MG63 (cell line): ENCODE results near the gene UBE2G1. TPM values are rescaled to one million over a fixed set of nuclear protein-coding genes. Genes with fewer than 3 reads are reported as not detected.
A peak's percentile ranks its signal among the peaks of the same experiment; 100 is the strongest.
"Not testable (repeated sequence)": the region's sequence is repeated elsewhere in the genome, so short reads cannot be mapped to it uniquely, and the experiment has no call there.

Experiments used
- DNase-seq: peaks from one replicate; pipeline ENCODE4 v3.0.0-alpha.2; 2020
- H3K27me3 ChIP-seq: fragments of 250-450 bp; sonication (Bioruptor Pico); 2 replicates; pipeline ENCODE4 v1.5.1; 2020; ENCODE audit warnings: mild to moderate bottlenecking, moderate library complexity
- H3K36me3 ChIP-seq: fragments of 250-450 bp; sonication (Bioruptor Pico); 2 replicates; pipeline ENCODE4 v1.5.1; 2020; ENCODE audit warnings: mild to moderate bottlenecking, moderate library complexity
- H3K4me3 ChIP-seq: fragments of 250-450 bp; sonication (Bioruptor Pico); 2 replicates; pipeline ENCODE4 v1.5.1; 2020; ENCODE audit warnings: mild to moderate bottlenecking, moderate library complexity
- H3K9me3 ChIP-seq: fragments of 250-450 bp; sonication (Bioruptor Pico); 2 replicates; pipeline ENCODE4 v1.5.1; 2020; ENCODE audit warnings: mild to moderate bottlenecking, moderate library complexity
- total RNA-seq: library from RNA; depleted of rRNA; stranded (reverse); fragments of >200 nt; shearing (Covaris generic); gene quantifications from 2 replicates; pipeline ENCODE4 v1.2.3, GENCODE V29; 2014; ENCODE audit warnings: low replicate concordance

Gene UBE2G1
- total RNA-seq, 1 experiment from 2014 or later, result 18.9 TPM

DNA sequence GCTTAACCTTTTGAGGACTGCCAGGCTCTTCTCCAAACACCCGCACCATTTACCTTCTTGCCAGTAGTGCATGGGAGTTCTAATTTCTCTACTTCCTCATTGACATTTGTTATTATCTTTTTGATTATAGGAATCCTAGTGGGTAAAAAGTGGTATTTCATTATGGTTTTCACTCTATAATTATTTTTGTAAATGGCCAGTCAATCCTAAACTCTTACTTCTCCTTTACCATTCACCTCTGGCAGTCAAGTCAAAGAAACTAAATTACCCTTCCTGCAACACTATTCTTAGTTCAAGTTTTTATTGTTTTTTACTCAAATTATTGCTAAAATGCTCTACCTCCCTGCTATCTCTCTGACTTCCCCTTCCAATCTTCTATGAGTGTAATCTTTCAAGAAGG lies 72.9 kb downstream of the UBE2G1 start:
- no peak for DNase-seq
- H3K4me3 ChIP-seq, result no peak overlapping the region
- no peaks in the 10 kb centered on the region for H3K9me3 ChIP-seq
- H3K36me3 ChIP-seq, result peaks cover 7% of the 10 kb centered on the region
- H3K27me3 ChIP-seq, result no peaks in the 10 kb centered on the region

- Histone ChIP-seq H3K36me3 (peaks cover 5% of the 10 kb centered on the region; the same call in 1 of the 2 replicates), H3K27me3 (no peaks in the 10 kb centered on the region), H3K4me3 (no peak overlapping the region), H3K9me3 (no peaks in the 10 kb centered on the region)
- DNase-seq, result no peak
Observed at GRCh38 chr17:4287710-4288109, 78.8 kb downstream of the UBE2G1 start.

DNA sequence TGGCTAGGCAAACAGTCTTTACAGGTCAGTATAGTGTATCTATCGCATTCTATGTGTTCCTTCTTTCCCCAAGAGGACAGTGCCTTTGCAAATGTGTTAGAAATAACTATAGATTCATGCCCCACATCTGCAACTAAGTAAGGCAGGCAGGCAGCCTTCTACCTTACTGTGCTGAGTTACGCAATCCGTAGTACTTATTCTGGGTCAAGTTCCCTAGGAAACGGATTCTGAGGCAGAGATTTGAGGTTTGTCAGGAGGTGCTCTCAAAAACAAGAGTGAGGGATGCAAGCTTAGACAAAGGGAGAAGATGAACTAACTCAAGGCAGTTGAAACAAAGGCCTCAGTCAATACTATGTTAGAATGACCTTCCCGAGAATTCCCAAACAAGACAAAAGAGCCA lies 90.0 kb downstream of the UBE2G1 start:
- no peaks in the 10 kb centered on the region for H3K27me3 ChIP-seq
- peaks cover 16% of the 10 kb centered on the region for H3K36me3 ChIP-seq
- no peaks in the 10 kb centered on the region for H3K9me3 ChIP-seq
- DNase-seq, result no peak
- H3K4me3 ChIP-seq, result no peak overlapping the region

- Histone ChIP-seq H3K27me3 (no peaks in the 10 kb centered on the region), H3K4me3 (no peak overlapping the region), H3K9me3 (no peaks in the 10 kb centered on the region), H3K36me3 (peaks cover 20% of the 10 kb centered on the region)
- DNase-seq, result no peak
Observed at GRCh38 chr17:4272972-4273368, 93.5 kb downstream of the UBE2G1 start.

DNA sequence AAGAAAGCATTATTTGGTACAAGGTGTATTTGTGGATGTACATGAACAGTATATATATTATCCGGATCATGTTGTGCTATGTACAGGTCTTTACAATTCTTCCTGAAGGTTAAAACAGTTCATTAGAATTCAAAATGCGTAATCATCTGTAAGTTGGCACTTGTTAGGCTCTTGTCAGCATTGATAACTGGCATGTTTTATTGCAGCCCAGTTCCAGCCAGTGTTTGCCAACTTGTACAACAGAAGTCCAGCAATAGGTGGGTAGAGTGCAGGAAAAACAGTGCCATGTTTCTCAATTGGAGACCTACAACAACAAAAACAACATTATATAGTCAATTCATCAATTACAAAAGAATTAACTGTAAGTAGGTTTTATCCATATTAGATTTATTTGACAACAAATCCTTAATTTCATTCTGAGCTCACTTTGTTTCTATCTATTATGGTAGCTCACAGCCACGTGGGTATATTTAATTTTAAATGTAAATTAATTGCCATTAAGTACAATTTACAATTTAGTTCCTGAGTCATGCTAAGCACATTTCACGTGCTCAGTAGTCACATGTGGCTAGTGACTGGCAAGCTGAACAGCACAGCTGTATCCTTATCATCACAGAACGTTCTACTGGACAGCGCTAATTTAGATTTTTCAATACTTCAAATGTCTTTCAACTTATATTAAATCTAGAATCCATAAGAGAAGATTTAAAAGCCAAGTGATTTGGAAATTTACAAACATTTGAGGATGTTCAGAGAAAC lies 94.1 kb downstream of the UBE2G1 start:
- no peak overlapping the region for H3K4me3 ChIP-seq
- DNase-seq, result no peak

GRCh38 chr17:4270736-4271135 lies 95.7 kb downstream of the UBE2G1 start:
- H3K27me3 ChIP-seq, result no peaks in the 10 kb centered on the region
- no peak overlapping the region for H3K4me3 ChIP-seq
- no peaks in the 10 kb centered on the region for H3K9me3 ChIP-seq
- DNase-seq, result no peak
- peaks cover 18% of the 10 kb centered on the region for H3K36me3 ChIP-seq

More for the DNA sequence above, 94.1 kb downstream of the UBE2G1 start:
- Histone ChIP-seq H3K36me3 (peaks cover 24% of the 10 kb centered on the region), H3K27me3 (no peaks in the 10 kb centered on the region), H3K9me3 (no peaks in the 10 kb centered on the region)

GRCh38 chr17:4269915-4270314 lies 96.6 kb downstream of the UBE2G1 start:
- H3K4me3 ChIP-seq, result no peak overlapping the region
- DNase-seq, result no peak
- peaks cover 18% of the 10 kb centered on the region for H3K36me3 ChIP-seq
- H3K27me3 ChIP-seq, result no peaks in the 10 kb centered on the region
- H3K9me3 ChIP-seq, result no peaks in the 10 kb centered on the region

DNA sequence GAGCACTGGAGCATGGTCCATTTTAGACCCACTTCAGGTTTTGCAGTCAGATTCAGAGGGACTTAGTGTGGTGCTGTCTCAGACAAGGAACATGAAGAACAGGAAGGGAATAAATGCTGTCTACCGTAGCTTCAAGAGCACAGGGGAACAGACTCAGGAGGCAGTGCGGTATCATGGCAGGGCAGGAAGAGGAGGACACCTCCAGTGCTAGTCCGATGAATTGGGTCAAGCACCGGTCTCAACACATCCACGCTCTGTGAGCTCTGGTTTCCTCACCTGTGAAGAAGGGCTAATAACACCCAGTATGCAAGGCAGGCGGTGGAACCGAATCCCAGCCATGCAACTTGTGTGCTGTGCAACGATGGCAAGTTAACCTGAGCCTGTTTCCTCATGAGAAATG lies 99.1 kb downstream of the UBE2G1 start:
- no peaks in the 10 kb centered on the region for H3K27me3 ChIP-seq
- no peak overlapping the region for H3K4me3 ChIP-seq
- DNase-seq, result no peak
- H3K36me3 ChIP-seq, result peaks cover 16% of the 10 kb centered on the region
- H3K9me3 ChIP-seq, result no peaks in the 10 kb centered on the region

DNA sequence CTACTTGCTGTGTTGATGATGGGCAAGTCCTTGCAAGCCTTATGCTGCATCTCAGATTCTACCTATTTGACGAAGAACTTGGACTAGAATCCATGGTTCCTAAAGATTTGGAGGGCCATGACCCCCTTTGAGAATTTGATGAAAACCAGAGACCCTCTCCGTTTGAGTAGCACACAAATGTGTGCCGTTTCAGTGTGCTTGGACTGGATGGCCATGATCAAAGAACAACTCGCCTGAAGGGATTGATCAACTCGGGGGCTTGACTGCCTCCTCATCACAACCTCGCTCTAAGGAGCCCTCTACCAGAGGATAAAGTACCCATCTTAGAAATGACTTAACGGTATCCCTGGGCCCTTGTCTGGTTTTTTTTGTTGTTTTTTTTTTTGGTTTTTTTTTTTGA lies 99.9 kb downstream of the UBE2G1 start:
- peaks cover 13% of the 10 kb centered on the region for H3K36me3 ChIP-seq
- no peaks in the 10 kb centered on the region for H3K9me3 ChIP-seq
- H3K27me3 ChIP-seq, result no peaks in the 10 kb centered on the region
- H3K4me3 ChIP-seq, result no peak overlapping the region
- no peak for DNase-seq

DNA sequence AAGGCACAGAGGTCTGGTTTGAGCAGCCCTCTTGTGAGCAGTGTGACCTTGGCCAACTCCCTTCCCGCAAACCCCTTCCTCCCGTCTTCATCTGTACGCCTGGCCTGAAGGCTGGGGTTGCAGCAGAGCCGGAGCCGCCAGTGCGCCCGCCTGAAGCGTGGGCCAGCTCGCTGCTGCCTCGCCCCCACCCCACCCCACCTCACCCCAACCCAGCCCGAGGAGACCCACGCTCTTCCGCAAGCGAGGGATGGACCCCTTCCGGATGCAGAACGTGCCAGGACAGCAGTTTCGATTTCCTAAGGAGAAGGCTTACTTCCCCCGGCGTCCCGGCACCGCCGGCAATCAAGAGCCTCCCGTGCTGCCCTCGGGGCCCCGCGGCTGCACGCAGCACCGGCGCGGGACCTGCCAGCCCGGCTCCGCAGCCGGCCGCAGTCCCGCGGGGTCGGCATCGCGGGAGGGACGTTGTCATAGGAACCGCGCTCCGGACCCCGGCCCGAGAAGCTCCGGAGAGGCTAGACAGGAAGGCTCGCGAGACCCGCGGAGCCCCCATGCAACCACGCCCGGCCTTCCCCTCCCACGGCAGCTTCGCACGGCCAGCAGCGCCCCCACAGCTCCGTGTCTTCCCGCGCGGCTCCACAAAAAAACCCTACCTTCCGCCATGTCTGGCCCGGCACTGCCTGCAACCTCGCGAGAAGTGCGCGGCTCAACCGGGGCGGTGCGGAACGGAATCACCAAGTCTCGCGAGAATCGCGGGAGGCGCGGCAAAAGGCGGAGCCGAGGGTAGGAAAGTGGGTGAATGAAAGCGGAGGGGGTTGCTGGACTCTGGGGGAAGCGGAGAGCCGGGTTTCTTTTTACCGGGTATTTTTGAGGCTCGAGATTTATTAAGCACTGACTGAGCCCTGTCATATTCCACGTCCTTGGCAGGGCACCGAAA lies 102.9 kb downstream of the UBE2G1 start, which contains the start of gene ANKFY1:
Gene ANKFY1 (minus strand): TSS at position 698 of the 934 bp plus-strand sequence. CDS start 38 bp downstream, at position 660.
- DNase-seq, result peak; percentile 90
- Histone ChIP-seq H3K27me3 (no peaks in the 10 kb centered on the region), H3K9me3 (peaks cover 7% of the 10 kb centered on the region), H3K4me3 (peak within 1 kb of the TSS; percentile 67), H3K36me3 (peaks cover 14% of the 10 kb centered on the region)

GRCh38 chr17:4262703-4263102 lies 103.8 kb downstream of the UBE2G1 start:
- no peak for DNase-seq
- no peaks in the 10 kb centered on the region for H3K27me3 ChIP-seq

DNA sequence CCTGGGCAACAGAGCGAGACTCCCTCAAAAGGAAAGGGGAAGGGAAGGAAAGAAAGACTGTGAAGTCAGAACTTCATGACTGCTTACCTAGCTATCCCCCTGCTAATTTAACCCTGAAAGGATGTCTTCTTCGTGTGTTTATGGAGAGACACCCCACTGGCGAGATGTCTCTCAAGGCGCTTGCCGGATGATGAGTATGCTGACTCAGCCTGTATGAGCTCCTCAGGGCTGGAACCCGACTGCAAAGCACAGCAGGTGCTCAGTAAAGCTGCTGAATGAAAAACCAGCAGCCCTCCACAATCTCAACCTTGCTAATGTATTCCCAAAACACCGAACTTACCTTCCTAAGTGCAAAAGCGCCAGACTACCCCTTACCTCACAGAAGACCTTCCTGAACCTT lies 105.0 kb downstream of the UBE2G1 start:
- DNase-seq, result no peak
- peaks cover 7% of the 10 kb centered on the region for H3K9me3 ChIP-seq
- H3K36me3 ChIP-seq, result peaks cover 10% of the 10 kb centered on the region
- H3K27me3 ChIP-seq, result no peaks in the 10 kb centered on the region
- no peak overlapping the region for H3K4me3 ChIP-seq

More at GRCh38 chr17:4262703-4263102, 103.8 kb downstream of the UBE2G1 start:
- Histone ChIP-seq H3K36me3 (peaks cover 11% of the 10 kb centered on the region), H3K9me3 (peaks cover 7% of the 10 kb centered on the region), H3K4me3 (peak overlapping the region; percentile 67)

GRCh38 chr17:4258867-4259266 lies 107.6 kb downstream of the UBE2G1 start:
- H3K9me3 ChIP-seq, result peaks cover 7% of the 10 kb centered on the region
- no peaks in the 10 kb centered on the region for H3K27me3 ChIP-seq
- DNase-seq, result no peak
- H3K36me3 ChIP-seq, result peaks cover 10% of the 10 kb centered on the region
- H3K4me3 ChIP-seq, result no peak overlapping the region

GRCh38 chr17:4256952-4257351 lies 109.5 kb downstream of the UBE2G1 start:
- Histone ChIP-seq H3K36me3 (peaks cover 10% of the 10 kb centered on the region), H3K9me3 (peaks cover 7% of the 10 kb centered on the region), H3K27me3 (no peaks in the 10 kb centered on the region), H3K4me3 (no peak overlapping the region)
- DNase-seq, result no peak

DNA sequence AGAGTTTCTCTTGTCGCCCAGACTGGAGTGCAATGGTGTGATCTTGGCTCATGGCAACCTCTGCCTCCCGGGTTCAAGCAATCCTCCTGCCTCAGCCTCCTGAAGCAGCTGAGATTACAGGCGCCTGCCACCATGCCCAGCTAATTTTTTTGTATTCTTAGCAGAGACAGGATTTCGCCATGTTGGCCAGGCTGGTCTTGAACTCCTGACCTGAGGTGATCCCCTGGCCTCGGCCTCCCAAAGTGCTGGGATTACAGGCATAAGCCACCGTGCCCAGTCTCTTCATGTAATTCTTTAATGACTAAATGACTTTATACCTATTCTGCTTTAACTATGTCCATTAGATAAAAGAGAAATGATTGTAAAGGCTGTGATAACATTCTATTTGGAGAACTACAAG lies 111.2 kb downstream of the UBE2G1 start:
- H3K36me3 ChIP-seq, H3K9me3 ChIP-seq, H3K4me3 ChIP-seq, H3K27me3 ChIP-seq, DNase-seq: not testable (repeated sequence)

- Histone ChIP-seq H3K36me3 (no peaks in the 10 kb centered on the region), H3K27me3 (no peaks in the 10 kb centered on the region), H3K9me3 (no peaks in the 10 kb centered on the region), H3K4me3 (no peak overlapping the region)
- DNase-seq, result no peak
Observed at GRCh38 chr17:4250887-4251286, 115.6 kb downstream of the UBE2G1 start.

- Histone ChIP-seq H3K27me3 (no peaks in the 10 kb centered on the region), H3K9me3 (no peaks in the 10 kb centered on the region), H3K4me3 (no peak overlapping the region), H3K36me3 (no peaks in the 10 kb centered on the region)
- no peak for DNase-seq
Observed at GRCh38 chr17:4249452-4250029, 116.9 kb downstream of the UBE2G1 start.
